Esophagus squamous epithelium (tissue), 5 donors: Measurements from ENCODE around the gene ST6GAL1. TPM values are rescaled to one million over a fixed set of nuclear protein-coding genes. Genes with fewer than 3 reads are reported as not detected.
"Not testable (repeated sequence)": the region's sequence is repeated elsewhere in the genome, so short reads cannot be mapped to it uniquely, and the experiment has no call there.

Source experiments
- DNase-seq: peaks from one replicate; lab custom pipeline; 2025; lab: John Stamatoyannopoulos, UW
- H3K27ac ChIP-seq, 4 donors: fragments of 200-600 bp; sonication (generic); one replicate each; pipeline ENCODE4 v1.5.1; 2016 to 2019; ENCODE audit warnings: mild to moderate bottlenecking in 1 of 4
- H3K27me3 ChIP-seq, 4 donors: fragments of 200-600 bp; sonication (generic); 1 replicate in 3 of 4; 2 replicates in 1 of 4; pipeline versions ENCODE4 v1.5.1 to v1.6.0; 2017 to 2021; ENCODE audit warnings: antibody characterized with exemption in 1 of 4
- H3K36me3 ChIP-seq, 3 donors: fragments of 200-600 bp; sonication (generic); one replicate each; pipeline ENCODE4 v1.5.1; 2016 to 2019
- H3K4me1 ChIP-seq, 3 donors: fragments of 200-600 bp; sonication (generic); one replicate each; pipeline ENCODE4 v1.5.1; 2017 to 2019
- H3K4me3 ChIP-seq, 4 donors: fragments of 200-600 bp; sonication (generic); 1 replicate in 3 of 4; 2 replicates in 1 of 4; pipeline ENCODE4 v1.5.1; 2016 to 2019; ENCODE audit warnings: mild to moderate bottlenecking in 2 of 4, moderate library complexity in 1 of 4
- H3K9me3 ChIP-seq, 3 donors: fragments of 200-600 bp; sonication (generic); one replicate each; pipeline ENCODE4 v1.5.1; 2016 to 2019
- POLR2A ChIP-seq, 4 donors: fragments of 450-650 bp; IDR thresholded peaks; one replicate each; pipeline ENCODE4 v1.6.1; 2017; ENCODE audit warnings: antibody characterized with exemption in 4 of 4, mild to moderate bottlenecking in 4 of 4, moderate library complexity in 3 of 4
- WGBS, 2 donors: methylation state at CpG; one replicate each; pipeline ENCODE4 v1.1.5; 2018; 5-methylcytosine and 5-hydroxymethylcytosine counted together
- intact Hi-C: fragments of 100-400 bp; cut with DNase I; formaldehyde crosslinking; loops from one replicate; pipeline ENCODE4 v1.15.0; 2022
- total RNA-seq, 4 donors: library from RNA; depleted of rRNA; stranded (reverse); fragments of >200 nt; gene quantifications; one replicate each; pipeline ENCODE4 v1.1.0, GENCODE V29; 2016
- TF ChIP-seq, protein P1 (sequence below), 6 experiments: fragments of 450-650 bp in 4 of 6; fragments of 200-600 bp in 2 of 6; sonication (generic) in 2 of 6; IDR thresholded peaks; one replicate each; pipeline ENCODE4 v1.5.1; 2016 to 2019; ENCODE audit warnings: antibody characterized with exemption in 6 of 6, mild to moderate bottlenecking in 4 of 6, moderate library complexity in 4 of 6
- donor health status: DM: yes; HTN: yes; CAD: no.

The ST6GAL1 gene
- total RNA-seq, 4 donors from 2014 or later: 6.0 to 44.2 (median 15.2) TPM

DNA sequence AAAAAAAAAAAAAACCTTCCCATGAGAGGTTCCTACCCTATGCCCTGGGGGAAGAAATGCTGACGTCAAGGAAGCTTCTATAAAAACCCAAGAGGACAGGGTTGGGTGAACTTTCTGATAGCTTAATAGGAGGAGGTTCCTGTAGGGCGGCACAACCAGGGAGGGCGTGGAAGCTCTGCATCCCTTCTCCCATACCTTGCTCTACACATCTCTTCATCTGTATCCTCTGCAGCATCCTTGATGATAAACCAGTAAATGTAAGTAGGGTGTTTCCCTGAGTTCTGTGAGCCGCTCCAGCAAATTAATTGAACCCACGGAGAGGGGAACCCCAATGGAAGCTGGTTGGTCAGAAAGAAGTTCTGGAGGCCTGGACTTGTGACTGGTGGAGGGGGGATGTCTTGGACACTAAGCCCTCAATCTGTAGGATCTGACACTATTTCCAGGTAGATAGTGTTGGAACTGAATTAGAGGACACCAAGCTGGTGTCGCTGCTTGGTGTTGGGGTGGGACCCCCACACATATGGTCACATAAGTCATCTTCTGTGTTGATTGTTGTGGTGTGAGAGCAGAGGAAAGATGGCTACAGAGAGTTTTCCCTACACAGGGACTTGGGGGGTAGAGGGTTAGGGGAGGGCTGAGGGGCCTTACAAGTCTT is 91.5 kb downstream of the ST6GAL1 start:
- Histone ChIP-seq H3K4me3 (no peak overlapping the region), H3K27ac (peak overlapping the region in 1 of 4 donors; percentile 9), H3K27me3 (no peaks in the 10 kb centered on the region), H3K36me3 (no peaks in the 10 kb centered on the region), H3K9me3 (no peaks in the 10 kb centered on the region), H3K4me1 (no peaks in the 10 kb centered on the region)
- WGBS, 2 donors: 78 to 89% methylated on average over 6 of the region's 6 CpGs
- TF ChIP-seq, protein P1, sequence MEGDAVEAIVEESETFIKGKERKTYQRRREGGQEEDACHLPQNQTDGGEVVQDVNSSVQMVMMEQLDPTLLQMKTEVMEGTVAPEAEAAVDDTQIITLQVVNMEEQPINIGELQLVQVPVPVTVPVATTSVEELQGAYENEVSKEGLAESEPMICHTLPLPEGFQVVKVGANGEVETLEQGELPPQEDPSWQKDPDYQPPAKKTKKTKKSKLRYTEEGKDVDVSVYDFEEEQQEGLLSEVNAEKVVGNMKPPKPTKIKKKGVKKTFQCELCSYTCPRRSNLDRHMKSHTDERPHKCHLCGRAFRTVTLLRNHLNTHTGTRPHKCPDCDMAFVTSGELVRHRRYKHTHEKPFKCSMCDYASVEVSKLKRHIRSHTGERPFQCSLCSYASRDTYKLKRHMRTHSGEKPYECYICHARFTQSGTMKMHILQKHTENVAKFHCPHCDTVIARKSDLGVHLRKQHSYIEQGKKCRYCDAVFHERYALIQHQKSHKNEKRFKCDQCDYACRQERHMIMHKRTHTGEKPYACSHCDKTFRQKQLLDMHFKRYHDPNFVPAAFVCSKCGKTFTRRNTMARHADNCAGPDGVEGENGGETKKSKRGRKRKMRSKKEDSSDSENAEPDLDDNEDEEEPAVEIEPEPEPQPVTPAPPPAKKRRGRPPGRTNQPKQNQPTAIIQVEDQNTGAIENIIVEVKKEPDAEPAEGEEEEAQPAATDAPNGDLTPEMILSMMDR (IDR thresholded peaks at IDR 0.05): no peak
- TF ChIP-seq POLR2A (IDR thresholded peaks at IDR 0.05): peak in 1 of 4 donors; percentile 41
- no peak for DNase-seq
- intact Hi-C loops: no loop called here

GRCh38 chr3:187022403-187023029 is 92.2 kb downstream of the ST6GAL1 start:
- H3K4me3 ChIP-seq: no peak overlapping the region
- TF ChIP-seq, protein P1 (IDR thresholded peaks at IDR 0.05): no peak
- TF ChIP-seq POLR2A (IDR thresholded peaks at IDR 0.05): no peak
- no peaks in the 10 kb centered on the region for H3K4me1 ChIP-seq
- no peaks in the 10 kb centered on the region for H3K9me3 ChIP-seq
- intact Hi-C loops: no loop called here
- H3K27me3 ChIP-seq: no peaks in the 10 kb centered on the region
- whole genome bisulfite sequencing, 2 donors: 92 to 95% methylated on average over 3 of the region's 3 CpGs
- H3K36me3 ChIP-seq: no peaks in the 10 kb centered on the region
- no peak for DNase-seq
- no peak overlapping the region for H3K27ac ChIP-seq

- intact Hi-C loops: not testable (repeated sequence)
Measured at GRCh38 chr3:187023340-187023739, 93.0 kb downstream of the ST6GAL1 start.

DNA sequence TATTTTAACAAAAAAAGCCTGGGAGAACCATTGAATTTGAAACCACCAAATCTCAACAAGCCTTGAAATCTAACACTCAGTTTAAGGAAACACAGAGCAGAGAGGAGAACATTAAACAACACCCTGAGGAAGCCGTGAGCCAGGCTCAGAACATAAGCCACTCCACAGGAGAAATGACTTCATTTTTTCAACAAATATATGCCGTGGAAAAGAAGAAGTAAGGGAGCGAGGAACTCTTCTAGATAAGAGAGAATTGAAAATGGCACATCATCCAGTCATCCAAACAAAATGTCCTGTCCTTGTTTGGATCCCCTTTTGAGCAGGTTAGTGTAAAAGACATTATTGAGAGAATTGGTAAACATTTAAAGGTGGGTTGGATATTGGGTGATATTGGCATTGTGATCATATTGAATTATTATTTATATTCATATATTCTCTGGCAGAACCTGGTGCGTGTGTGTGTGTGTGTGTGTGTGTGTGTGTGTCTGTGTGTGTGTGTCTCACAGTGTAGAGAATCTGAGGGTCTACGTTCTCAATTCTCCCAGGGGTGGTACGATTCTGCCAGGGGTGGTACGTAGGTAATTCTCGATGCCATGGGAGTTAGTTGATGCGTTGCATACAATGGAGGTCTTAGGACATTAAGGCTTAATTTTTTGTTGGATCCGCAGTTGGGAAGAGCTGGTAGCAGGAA is 94.4 kb downstream of the ST6GAL1 start:
- no peaks in the 10 kb centered on the region for H3K27me3 ChIP-seq
- no peaks in the 10 kb centered on the region for H3K4me1 ChIP-seq
- WGBS, 2 donors: 67 to 80% methylated on average over 10 of the region's 10 CpGs
- intact Hi-C loops: no loop called here
- no peaks in the 10 kb centered on the region for H3K36me3 ChIP-seq
- H3K4me3 ChIP-seq: no peak overlapping the region
- DNase-seq: no peak
- TF ChIP-seq POLR2A (IDR thresholded peaks at IDR 0.05): no peak
- TF ChIP-seq, protein P1 (IDR thresholded peaks at IDR 0.05): no peak
- H3K9me3 ChIP-seq: no peaks in the 10 kb centered on the region
- peak overlapping the region in 2 of 4 donors; percentile 16 to 26 for H3K27ac ChIP-seq

More at GRCh38 chr3:187023340-187023739, 93.0 kb downstream of the ST6GAL1 start:
- H3K27ac ChIP-seq, DNase-seq, H3K4me3 ChIP-seq, H3K36me3 ChIP-seq, H3K4me1 ChIP-seq, H3K9me3 ChIP-seq, H3K27me3 ChIP-seq: not testable (repeated sequence)
- 92 to 94% methylated on average over 2 of the region's 2 CpGs for WGBS, 2 donors

DNA sequence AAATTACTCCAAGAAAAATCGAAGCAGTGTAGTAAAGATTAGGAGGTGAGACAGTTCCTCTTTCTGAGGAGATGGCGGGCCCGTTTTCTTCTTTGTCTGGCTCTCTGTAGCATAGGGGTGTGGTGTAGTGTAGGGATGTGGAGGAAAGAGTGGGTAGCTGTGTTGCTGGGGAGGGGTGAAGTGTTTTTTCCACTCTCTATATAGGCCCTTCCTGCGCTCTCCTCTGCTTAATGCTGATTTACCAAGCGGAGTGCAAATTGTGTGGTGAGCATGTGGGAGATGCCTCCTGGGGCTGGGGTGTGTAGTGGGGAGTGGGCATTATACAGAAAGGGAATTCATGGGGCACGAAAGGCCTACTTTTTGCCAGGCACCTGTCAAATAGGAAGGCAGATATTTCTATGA is 94.9 kb downstream of the ST6GAL1 start:
- Histone ChIP-seq H3K4me3 (no peak overlapping the region), H3K9me3 (no peaks in the 10 kb centered on the region), H3K27ac (peak overlapping the region in 3 of 4 donors; percentile 16 to 32 (median 26)), H3K36me3 (no peaks in the 10 kb centered on the region), H3K4me1 (no peaks in the 10 kb centered on the region), H3K27me3 (no peaks in the 10 kb centered on the region)
- intact Hi-C loops: no loop called here
- DNase-seq: no peak
- 70 to 84% methylated on average over 4 to 6 of the region's 6 CpGs for WGBS, 2 donors
- TF ChIP-seq, protein P1 (IDR thresholded peaks at IDR 0.05): no peak
- TF ChIP-seq POLR2A (IDR thresholded peaks at IDR 0.05): no peak
